H9 (cell line): Measurements from ENCODE around the gene EVPL. TPM values are rescaled to one million over a fixed set of nuclear protein-coding genes. Genes with fewer than 3 reads are reported as not detected.

Source experiments
- DNase-seq: peaks from one replicate; pipeline ENCODE4 v3.0.0-alpha.2; 2017
- H2AFZ ChIP-seq: one replicate; pipeline ENCODE4 v1.6.1; 2013; ENCODE audit warnings: mild to moderate bottlenecking, low read length, control low read depth, moderate library complexity
- H2AK5ac ChIP-seq: 2 replicates; pipeline ENCODE4 v1.6.1; 2013; ENCODE audit warnings: low read length, control low read depth, mixed read lengths; ENCODE audit not compliant: insufficient read length
- H2BK120ac ChIP-seq: one replicate; pipeline ENCODE4 v1.6.1; 2013; ENCODE audit warnings: low read depth, mild to moderate bottlenecking, low read length, control low read depth, inconsistent platforms; ENCODE audit not compliant: poor library complexity, severe bottlenecking
- H2BK12ac ChIP-seq: 2 replicates; pipeline ENCODE4 v1.6.1; 2013; ENCODE audit warnings: low read length, control low read depth, mixed read lengths, low read depth; ENCODE audit not compliant: insufficient read length
- H2BK15ac ChIP-seq: 2 replicates; pipeline ENCODE4 v1.6.1; 2013; ENCODE audit warnings: low read depth, low read length, control low read depth
- H2BK20ac ChIP-seq: one replicate; pipeline ENCODE4 v1.6.1; 2013; ENCODE audit warnings: low read depth, mild to moderate bottlenecking, low read length, control low read depth, inconsistent platforms; ENCODE audit not compliant: poor library complexity, severe bottlenecking
- H2BK5ac ChIP-seq: 2 replicates; pipeline ENCODE4 v1.6.1; 2013; ENCODE audit warnings: low read length, control low read depth, mixed read lengths; ENCODE audit not compliant: insufficient read length
- H3K14ac ChIP-seq: 2 replicates; pipeline ENCODE4 v1.6.1; 2013; ENCODE audit warnings: low read length, control low read depth; ENCODE audit not compliant: insufficient read depth
- H3K18ac ChIP-seq: 2 replicates; pipeline ENCODE4 v1.6.1; 2013; ENCODE audit warnings: low read depth, mild to moderate bottlenecking, mixed read lengths, low read length, control low read depth; ENCODE audit not compliant: insufficient read length
- H3K23ac ChIP-seq: 2 replicates; pipeline ENCODE4 v1.6.1; 2013; ENCODE audit warnings: low read length, control low read depth, mixed read lengths, low read depth; ENCODE audit not compliant: insufficient read length
- H3K23me2 ChIP-seq: 2 replicates; pipeline ENCODE4 v1.6.1; 2013; ENCODE audit warnings: low read depth, mild to moderate bottlenecking, mixed read lengths, low read length, control low read depth; ENCODE audit not compliant: insufficient read length, poor library complexity, severe bottlenecking
- H3K27ac ChIP-seq: 2 replicates; pipeline ENCODE4 v1.5.1; 2013; ENCODE audit warnings: low read length, control low read depth, mixed read lengths, low read depth; ENCODE audit not compliant: insufficient read length
- H3K27me3 ChIP-seq: 2 replicates; pipeline ENCODE4 v1.6.1; 2013; ENCODE audit warnings: low read length, control low read depth, inconsistent platforms; ENCODE audit not compliant: insufficient read depth
- H3K4ac ChIP-seq: 2 replicates; pipeline ENCODE4 v1.6.1; 2013; ENCODE audit warnings: low read depth, mild to moderate bottlenecking, control low read depth, inconsistent platforms, low read length, moderate library complexity
- H3K4me1 ChIP-seq: 2 replicates; pipeline ENCODE4 v1.6.1; 2013; ENCODE audit warnings: low read length, control low read depth, inconsistent platforms; ENCODE audit not compliant: insufficient read depth
- H3K4me2 ChIP-seq: 2 replicates; pipeline ENCODE4 v1.6.1; 2013; ENCODE audit warnings: low read length, control low read depth, mixed read lengths; ENCODE audit not compliant: insufficient read length, insufficient read depth
- H3K56ac ChIP-seq: 2 replicates; pipeline ENCODE4 v1.6.1; 2013; ENCODE audit warnings: low read depth, mild to moderate bottlenecking, mixed read lengths, low read length, control low read depth; ENCODE audit not compliant: insufficient read length
- H3K79me1 ChIP-seq: 2 replicates; pipeline ENCODE4 v1.6.1; 2013; ENCODE audit warnings: low read depth, mild to moderate bottlenecking, moderate library complexity, low read length, control low read depth, inconsistent platforms; ENCODE audit not compliant: insufficient read depth, poor library complexity, severe bottlenecking
- H3K79me2 ChIP-seq: 2 replicates; pipeline ENCODE4 v1.6.1; 2013; ENCODE audit warnings: low read length, control low read depth, inconsistent platforms; ENCODE audit not compliant: insufficient read depth
- H3K9ac ChIP-seq: 2 replicates; pipeline ENCODE4 v1.6.1; 2013; ENCODE audit warnings: low read length, control low read depth, mixed read lengths; ENCODE audit not compliant: insufficient read length; ENCODE audit errors: extremely low read depth
- H3K9me3 ChIP-seq: one replicate; pipeline ENCODE4 v1.6.1; 2013; ENCODE audit warnings: low read depth, low read length, inconsistent platforms; ENCODE audit not compliant: control insufficient read depth
- H3T11ph ChIP-seq: one replicate; pipeline ENCODE4 v1.6.1; 2013; ENCODE audit warnings: mild to moderate bottlenecking, low read length, control low read depth, inconsistent platforms
- H4K20me1 ChIP-seq: one replicate; pipeline ENCODE4 v1.6.1; 2013; ENCODE audit not compliant: control insufficient read depth, insufficient read length, insufficient read depth
- H4K5ac ChIP-seq: 2 replicates; pipeline ENCODE4 v1.6.1; 2013; ENCODE audit warnings: low read depth, mild to moderate bottlenecking, mixed read lengths, low read length, control low read depth; ENCODE audit not compliant: insufficient read length
- H4K8ac ChIP-seq: replicated peaks from 2 replicates; pipeline ENCODE4 v1.6.1; 2013; ENCODE audit warnings: low read length, control low read depth, mixed read lengths, low read depth; ENCODE audit not compliant: insufficient read length
- H4K91ac ChIP-seq: 2 replicates; pipeline ENCODE4 v1.6.1; 2013; ENCODE audit warnings: low read depth, mild to moderate bottlenecking, moderate library complexity, mixed read lengths, low read length, control low read depth; ENCODE audit not compliant: insufficient read length
- H3K27ac Mint-ChIP-seq, 3 experiments: 2 replicates in 2 of 3; 3 replicates in 1 of 3; pipeline ENCODE4 v1.8.0; 2020 to 2021; ENCODE audit warnings: mixed read lengths in 3 of 3, mild to moderate bottlenecking in 1 of 3, moderate library complexity in 1 of 3
- H3K27me3 Mint-ChIP-seq: 2 replicates; pipeline ENCODE4 v1.8.0; 2021; ENCODE audit warnings: low read depth, mild to moderate bottlenecking, moderate library complexity, mixed read lengths
- H3K36me3 Mint-ChIP-seq, 3 experiments: 2 replicates in 2 of 3; 3 replicates in 1 of 3; pipeline ENCODE4 v1.8.0; 2020 to 2021; ENCODE audit warnings: low read depth in 3 of 3, mixed read lengths in 3 of 3; ENCODE audit not compliant: insufficient read depth in 1 of 3
- H3K4me1 Mint-ChIP-seq, 2 experiments: 2 replicates each; pipeline ENCODE4 v1.8.0; 2020; ENCODE audit warnings: mixed read lengths in 2 of 2
- H3K4me3 Mint-ChIP-seq, 2 experiments: 2 replicates in 1 of 2; 3 replicates in 1 of 2; pipeline ENCODE4 v1.8.0; 2020 to 2021; ENCODE audit warnings: mild to moderate bottlenecking in 2 of 2, mixed read lengths in 2 of 2, moderate library complexity in 1 of 2
- H3K9me3 Mint-ChIP-seq, 2 experiments: 2 replicates in 1 of 2; 3 replicates in 1 of 2; pipeline ENCODE4 v1.8.0; 2020; ENCODE audit warnings: mild to moderate bottlenecking in 2 of 2, mixed read lengths in 2 of 2, moderate library complexity in 1 of 2
- WGBS: extraction: QIAGEN DNeasy Blood & Tissue Kit; methylation state at CpG from one replicate; pipeline ENCODE4 v1.1.7; 2013; ENCODE audit warnings: missing lambda C conversion rate, low lambda C conversion rate, mixed read lengths; ENCODE audit not compliant: insufficient read length; ENCODE audit errors: extremely low coverage; 5-methylcytosine and 5-hydroxymethylcytosine counted together
- total RNA-seq: library from RNA; stranded (reverse); gene quantifications from 2 replicates; pipeline ENCODE4 v1.2.1, GENCODE V29; 2021
- TF ChIP-seq, protein P1 (sequence below): fragments of 200-600 bp; sonication (generic); conservative IDR thresholded peaks from 3 replicates; pipeline ENCODE4 v1.8.0; 2021; ENCODE audit warnings: antibody characterized with exemption, mild to moderate bottlenecking

The EVPL gene
- total RNA-seq, 1 experiment from 2014 or later: 0.48 TPM

- H4K8ac ChIP-seq: no peak overlapping the region
- H3K4ac ChIP-seq: no peak overlapping the region
- H3K56ac ChIP-seq: no peak overlapping the region
- H3K23ac ChIP-seq: no peak overlapping the region
- DNase-seq: no peak
- TF ChIP-seq, protein P1, sequence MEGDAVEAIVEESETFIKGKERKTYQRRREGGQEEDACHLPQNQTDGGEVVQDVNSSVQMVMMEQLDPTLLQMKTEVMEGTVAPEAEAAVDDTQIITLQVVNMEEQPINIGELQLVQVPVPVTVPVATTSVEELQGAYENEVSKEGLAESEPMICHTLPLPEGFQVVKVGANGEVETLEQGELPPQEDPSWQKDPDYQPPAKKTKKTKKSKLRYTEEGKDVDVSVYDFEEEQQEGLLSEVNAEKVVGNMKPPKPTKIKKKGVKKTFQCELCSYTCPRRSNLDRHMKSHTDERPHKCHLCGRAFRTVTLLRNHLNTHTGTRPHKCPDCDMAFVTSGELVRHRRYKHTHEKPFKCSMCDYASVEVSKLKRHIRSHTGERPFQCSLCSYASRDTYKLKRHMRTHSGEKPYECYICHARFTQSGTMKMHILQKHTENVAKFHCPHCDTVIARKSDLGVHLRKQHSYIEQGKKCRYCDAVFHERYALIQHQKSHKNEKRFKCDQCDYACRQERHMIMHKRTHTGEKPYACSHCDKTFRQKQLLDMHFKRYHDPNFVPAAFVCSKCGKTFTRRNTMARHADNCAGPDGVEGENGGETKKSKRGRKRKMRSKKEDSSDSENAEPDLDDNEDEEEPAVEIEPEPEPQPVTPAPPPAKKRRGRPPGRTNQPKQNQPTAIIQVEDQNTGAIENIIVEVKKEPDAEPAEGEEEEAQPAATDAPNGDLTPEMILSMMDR: no peak
- H3K14ac ChIP-seq: no peak overlapping the region
- no peaks in the 10 kb centered on the region for H3K4me1 ChIP-seq
- H2BK5ac ChIP-seq: no peak overlapping the region
- no peak overlapping the region for H2BK20ac ChIP-seq
- H3K79me1 ChIP-seq: no peaks in the 10 kb centered on the region
- Mint-ChIP-seq H3K36me3 (peaks cover 2 to 9% (median 8%) of the 10 kb centered on the region in 3 experiments; a peak in 3 of 7 replicates), H3K9me3 (peaks cover 0 to 2% of the 10 kb centered on the region in 2 experiments; a peak in 3 of 5 replicates), H3K4me1 (peaks cover 5 to 10% of the 10 kb centered on the region in 2 experiments), H3K27ac (no peak overlapping the region), H3K4me3 (no peak overlapping the region; a peak in 1 of 5 replicates), H3K27me3 (peaks cover 4% of the 10 kb centered on the region)
- H4K20me1 ChIP-seq: no peaks in the 10 kb centered on the region
- no peaks in the 10 kb centered on the region for H3K27me3 ChIP-seq
- H3K79me2 ChIP-seq: no peaks in the 10 kb centered on the region
- no peaks in the 10 kb centered on the region for H3K9me3 ChIP-seq
- no peak overlapping the region for H4K91ac ChIP-seq
- H4K5ac ChIP-seq: no peak overlapping the region
- WGBS: no CpG with 5 or more reads among the region's 21 CpGs
- no peak overlapping the region for H3T11ph ChIP-seq
- H2BK120ac ChIP-seq: no peak overlapping the region
- no peak overlapping the region for H3K9ac ChIP-seq
- H3K18ac ChIP-seq: no peak overlapping the region
- no peaks in the 10 kb centered on the region for H3K23me2 ChIP-seq
- no peak overlapping the region for H3K4me2 ChIP-seq
- no peak overlapping the region for H2AK5ac ChIP-seq
- no peak overlapping the region for H3K27ac ChIP-seq
- no peak overlapping the region for H2BK12ac ChIP-seq
- no peak overlapping the region for H2AFZ ChIP-seq
- no peak overlapping the region for H2BK15ac ChIP-seq
Observed at GRCh38 chr17:76009969-76010661, 17.0 kb downstream of the EVPL start.
